ENCODE data around the gene PYGB. TPM values are rescaled to one million over a fixed set of nuclear protein-coding genes. Genes with fewer than 3 reads are reported as not detected.
"Not testable (repeated sequence)": the region's sequence is repeated elsewhere in the genome, so short reads cannot be mapped to it uniquely, and the experiment has no call there.

Gene PYGB
- total RNA-seq, 2 donors from 2014 or later, result 275 to 329 TPM

DNA sequence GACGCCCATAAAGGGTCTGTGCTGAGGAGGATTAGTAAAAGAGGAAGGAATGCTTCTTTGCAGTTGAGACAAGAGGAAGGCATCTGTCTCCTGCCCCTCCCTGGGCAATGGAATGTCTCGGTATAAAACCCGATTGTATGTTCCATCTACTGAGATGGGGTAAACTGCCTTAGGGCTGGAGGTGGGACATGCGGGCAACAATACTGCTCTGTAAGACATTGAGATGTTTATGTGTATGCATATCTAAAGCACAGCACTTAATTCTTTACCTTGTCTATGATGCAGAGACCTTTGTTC, 6.3 kb upstream of the PYGB start:
- intact Hi-C loops (cut with DNase I, micrococcal nuclease); DNase-seq; ATAC-seq: not testable (repeated sequence)

DNA sequence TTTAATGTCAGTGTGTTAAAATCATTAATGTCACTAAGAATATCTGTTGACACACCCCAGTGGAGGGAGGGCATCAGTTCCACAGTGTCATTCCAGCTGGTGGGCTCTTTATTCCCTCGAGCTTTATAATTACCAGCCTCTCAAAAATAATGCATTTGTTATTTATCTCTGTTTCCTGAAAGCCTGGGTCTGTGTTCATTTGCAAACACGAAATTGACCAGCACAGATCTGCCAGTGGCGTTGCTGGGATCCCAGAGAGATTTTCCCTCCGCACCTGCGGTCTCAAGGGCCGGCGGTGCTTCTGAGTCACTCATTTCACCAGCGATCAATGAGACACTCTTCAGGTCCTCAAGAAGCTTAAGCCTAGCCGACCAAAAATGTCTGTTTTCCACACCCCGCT, 5.7 kb upstream of the PYGB start:
- DNase-seq (no peak), ATAC-seq (no peak)
- intact Hi-C loops (cut with DNase I, micrococcal nuclease), result no loop called here

DNA sequence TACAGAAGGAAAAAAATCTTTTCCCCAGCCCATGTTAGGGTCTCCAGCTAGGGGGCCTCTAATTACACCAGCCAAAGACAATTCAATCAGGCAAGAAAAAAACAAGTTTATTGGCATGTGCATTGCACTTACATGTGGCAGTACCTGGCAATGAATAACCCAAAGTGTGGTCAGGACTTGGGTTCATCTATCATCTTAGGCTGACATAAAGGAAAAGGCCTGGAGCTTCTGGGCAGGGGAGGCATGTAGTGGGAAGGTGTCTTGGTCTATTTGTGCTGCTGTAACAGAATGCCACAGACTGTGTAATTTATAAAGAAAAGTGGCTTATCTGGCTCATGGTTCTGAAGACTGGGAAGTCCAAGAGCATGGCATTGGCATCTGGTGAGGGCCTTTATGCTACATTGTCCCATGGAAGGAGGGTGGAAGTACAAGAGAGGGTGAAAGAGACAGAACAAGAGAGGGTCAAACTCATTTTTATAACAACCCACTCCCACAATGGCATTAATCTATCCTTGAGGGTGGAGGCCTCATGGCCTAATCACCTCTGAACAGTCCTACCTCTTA, 4.4 kb upstream of the PYGB start:
- intact Hi-C loops (cut with DNase I, micrococcal nuclease), result no loop called here
- ATAC-seq, result no peak
- no peak for DNase-seq

DNA sequence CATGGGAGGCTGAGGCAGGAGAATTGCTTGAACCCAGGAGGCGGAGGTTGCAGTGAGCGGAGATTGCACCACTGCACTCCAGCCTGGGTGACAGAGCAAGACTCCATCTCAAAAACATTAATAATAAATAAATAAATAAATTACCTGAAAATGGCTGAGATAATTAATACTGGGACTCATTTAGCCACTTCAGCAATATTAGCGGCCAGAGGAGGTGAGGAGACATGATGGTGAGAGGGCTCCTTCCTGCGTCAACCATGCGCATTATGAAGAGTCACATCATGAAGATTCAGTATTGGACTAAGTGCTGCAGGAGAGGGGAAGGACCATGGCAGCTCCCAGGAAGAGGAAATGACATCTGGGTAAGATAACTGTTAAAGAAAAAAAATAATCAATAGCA, 2.9 kb upstream of the PYGB start:
- DNase-seq, result no peak
- intact Hi-C loops (cut with DNase I, micrococcal nuclease), result loop anchor here in 1 of 2 donors (5.0 kb wide), 1 partner anchor 48 kb away; the partner anchor contains the start of gene ENTPD6
- ATAC-seq, result no peak

DNA sequence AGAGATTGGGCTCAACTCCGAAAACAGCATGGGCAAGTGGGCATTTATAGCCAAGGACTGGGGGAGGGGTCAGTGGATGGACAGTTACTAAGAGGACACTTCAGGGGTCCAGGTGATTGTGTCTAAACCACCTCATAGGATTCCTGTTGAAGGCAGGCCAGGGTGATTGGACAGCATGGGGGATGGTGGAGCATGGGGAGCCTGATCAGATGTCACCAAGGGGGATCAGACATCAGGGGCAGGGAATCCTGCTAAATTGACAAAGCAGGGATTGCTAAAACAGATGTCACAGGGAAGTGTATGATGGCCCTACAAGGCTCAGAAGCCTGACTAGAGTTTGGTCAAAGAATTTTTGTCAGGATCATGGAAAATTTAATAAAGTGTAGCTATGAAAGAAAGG, 2.4 kb upstream of the PYGB start:
- DNase-seq (peak in 1 of 2 donors; percentile 26), ATAC-seq (no peak)
- intact Hi-C loops (cut with DNase I, micrococcal nuclease), result loop anchor here in 1 of 2 donors (5.0 kb wide), 1 partner anchor 48 kb away; the partner anchor contains the start of gene ENTPD6

DNA sequence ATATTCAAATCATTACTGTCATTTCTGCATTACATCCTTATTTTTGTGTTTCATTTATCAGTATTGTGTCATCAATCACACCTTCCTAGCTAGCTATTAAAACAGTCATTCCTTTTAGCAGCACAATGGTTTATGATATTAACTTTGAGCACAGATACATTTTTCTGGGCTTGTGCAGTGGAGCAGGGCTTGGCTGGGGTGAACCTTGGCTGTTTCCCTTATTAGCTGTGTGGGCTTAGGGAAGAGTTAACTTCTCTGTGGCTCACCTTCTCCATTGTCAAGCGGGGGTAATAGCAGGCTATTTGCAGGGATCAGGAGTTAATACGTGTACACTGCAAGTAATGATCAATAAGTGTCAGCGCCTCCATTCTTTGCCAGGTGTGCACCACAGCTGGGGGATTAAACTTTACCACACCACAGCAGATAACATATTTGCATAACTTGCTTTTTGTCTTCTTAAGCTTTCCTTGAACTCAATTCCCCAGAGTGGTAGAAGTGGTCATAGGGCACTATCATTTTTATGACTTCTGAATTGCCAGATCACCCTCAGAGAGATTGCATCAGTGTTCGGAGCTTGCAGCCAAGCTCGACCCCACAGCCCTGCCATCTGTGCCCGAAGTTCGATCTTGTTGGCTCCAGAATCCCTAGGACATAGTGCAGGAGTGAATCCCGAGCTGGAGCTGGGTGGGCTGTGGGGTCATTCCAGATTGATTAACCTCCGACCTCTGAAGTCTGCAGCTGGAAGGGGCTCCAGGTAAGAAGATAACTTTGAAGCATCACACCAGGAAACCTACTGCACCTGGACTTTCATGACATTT, 1.5 kb upstream of the PYGB start:
- DNase-seq, result peak in 1 of 2 donors; percentile 50
- peak; percentile 47 for ATAC-seq
- intact Hi-C loops (cut with DNase I, micrococcal nuclease), result loop anchor here in 1 of 2 donors (5.0 kb wide), 1 partner anchor 49 kb away; the partner anchor contains the start of gene ENTPD6

GRCh38 chr20:25247000-25247517, 826 bp upstream of the PYGB start:
- intact Hi-C loops (cut with DNase I, micrococcal nuclease), result loop anchor here in 1 of 2 donors (5.0 kb wide), 1 partner anchor 50 kb away; the partner anchor contains the start of gene ENTPD6
- peak; percentile 78 to 80 for DNase-seq
- peak; percentile 66 for ATAC-seq

DNA sequence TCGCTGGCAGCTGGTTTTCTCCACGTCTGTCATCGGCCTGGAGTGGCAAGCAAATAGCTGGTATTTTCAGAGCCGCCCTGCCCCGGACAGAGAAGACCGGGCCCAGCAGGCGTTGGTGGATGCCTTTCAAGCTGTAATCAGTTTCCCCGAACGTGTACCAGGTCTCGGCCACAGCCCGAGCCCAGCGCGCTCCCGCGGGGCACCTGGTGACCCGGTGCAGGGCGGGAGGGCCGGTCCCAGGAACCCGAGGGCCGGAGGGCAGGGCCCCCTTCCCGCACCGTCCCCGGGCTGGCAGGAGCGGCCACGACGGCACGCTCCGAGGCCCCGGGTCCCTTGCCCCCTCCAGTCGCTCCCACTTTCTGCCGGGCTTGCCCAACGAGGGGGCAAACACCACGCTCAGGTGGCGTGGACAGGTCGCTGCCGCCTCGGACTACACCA, 348 bp upstream of the PYGB start:
- intact Hi-C loops (cut with DNase I, micrococcal nuclease), result loop anchor here in 1 of 2 donors (5.0 kb wide), 1 partner anchor 50 kb away; the partner anchor contains the start of gene ENTPD6
- peak; percentile 44 for ATAC-seq
- peak; percentile 63 to 83 for DNase-seq

GRCh38 chr20:25248786-25249172, 894 bp downstream of the PYGB start:
- DNase-seq (no peak), ATAC-seq (no peak)
- intact Hi-C loops (cut with DNase I, micrococcal nuclease), result loop anchor here in 1 of 2 donors (5.0 kb wide), 1 partner anchor 51 kb away; the partner anchor contains the start of gene ENTPD6

DNA sequence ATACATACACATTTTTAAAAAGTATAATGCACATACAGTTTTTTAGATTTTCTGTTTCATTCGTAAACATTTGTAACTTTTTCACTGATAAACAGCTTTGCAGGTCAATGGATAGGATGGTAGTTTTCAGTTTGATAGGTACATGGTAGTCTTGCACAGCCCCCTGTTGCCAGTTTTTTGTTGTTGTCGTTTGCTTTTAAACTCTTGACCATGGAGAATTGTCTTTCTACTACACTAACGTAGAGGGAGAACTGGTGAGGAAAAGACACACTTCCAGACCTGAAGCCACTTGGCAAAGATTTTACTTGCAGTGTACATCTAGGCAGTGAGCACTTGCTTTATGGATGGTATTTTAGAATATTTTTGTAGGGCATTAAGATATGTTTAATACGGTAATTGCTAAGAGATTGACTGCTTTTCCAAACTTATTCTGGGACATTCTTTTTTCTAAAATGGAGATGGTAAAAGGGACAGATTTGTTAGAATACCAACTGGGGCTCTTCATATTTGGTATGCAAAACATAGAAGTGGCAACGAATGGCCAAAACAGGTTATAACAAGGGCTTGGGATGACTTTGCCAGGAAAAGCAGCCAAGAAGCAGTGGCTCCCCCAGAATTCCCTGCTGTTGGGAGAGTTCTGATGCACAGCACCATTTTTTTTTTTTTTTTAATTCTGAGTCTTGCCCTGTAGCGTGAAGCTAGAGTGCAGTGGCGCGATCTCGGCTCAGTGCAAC, 1.5 kb downstream of the PYGB start:
- intact Hi-C loops (cut with DNase I, micrococcal nuclease), result loop anchor here in 1 of 2 donors (5.0 kb wide), 1 partner anchor 52 kb away; the partner anchor contains the start of gene ENTPD6
- ATAC-seq (no peak), DNase-seq (peak in 1 of 2 donors; percentile 29)

DNA sequence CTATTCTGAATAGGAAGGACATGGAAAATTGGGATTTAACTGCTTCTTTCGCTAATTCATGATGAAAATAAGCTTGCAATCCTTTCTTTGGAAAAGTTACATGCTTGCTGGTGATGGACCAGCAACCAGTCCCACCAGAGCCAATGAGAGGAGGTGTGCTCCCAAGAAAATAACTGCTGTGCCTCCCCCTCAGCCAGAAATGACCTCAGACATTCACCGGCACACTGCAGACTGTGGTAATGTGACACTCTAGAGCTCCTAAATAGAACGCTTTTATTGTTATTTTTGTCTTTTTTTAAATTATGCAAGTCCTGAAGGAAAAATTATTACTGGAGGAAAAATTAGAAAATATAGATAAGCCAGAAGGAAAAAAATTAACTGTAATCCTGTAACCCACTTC, 2.6 kb downstream of the PYGB start:
- intact Hi-C loops (cut with DNase I, micrococcal nuclease), result no loop called here
- ATAC-seq (no peak), DNase-seq (peak in 1 of 2 donors; percentile 31)

DNA sequence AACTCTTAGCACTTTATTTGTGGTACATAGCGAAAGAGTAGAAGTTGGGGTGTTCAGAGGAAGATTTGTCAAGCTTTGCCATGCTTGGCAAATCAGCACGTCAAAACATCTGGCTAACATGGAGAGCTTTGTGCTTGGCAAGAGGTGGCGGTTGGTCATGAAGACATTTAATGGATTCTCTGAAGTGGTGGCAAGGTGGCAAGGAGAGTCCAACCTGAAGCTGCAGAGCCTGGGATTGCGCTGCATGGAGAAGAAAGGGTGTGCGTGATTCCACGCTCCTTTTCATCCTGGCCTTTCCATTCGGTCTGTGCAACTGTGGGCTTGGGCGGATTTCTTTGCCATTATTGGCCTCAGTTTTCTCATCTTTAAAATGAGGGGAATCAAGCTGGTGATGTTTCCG, 3.1 kb downstream of the PYGB start:
- no peak for DNase-seq
- ATAC-seq, result no peak
- intact Hi-C loops (cut with DNase I, micrococcal nuclease), result no loop called here

DNA sequence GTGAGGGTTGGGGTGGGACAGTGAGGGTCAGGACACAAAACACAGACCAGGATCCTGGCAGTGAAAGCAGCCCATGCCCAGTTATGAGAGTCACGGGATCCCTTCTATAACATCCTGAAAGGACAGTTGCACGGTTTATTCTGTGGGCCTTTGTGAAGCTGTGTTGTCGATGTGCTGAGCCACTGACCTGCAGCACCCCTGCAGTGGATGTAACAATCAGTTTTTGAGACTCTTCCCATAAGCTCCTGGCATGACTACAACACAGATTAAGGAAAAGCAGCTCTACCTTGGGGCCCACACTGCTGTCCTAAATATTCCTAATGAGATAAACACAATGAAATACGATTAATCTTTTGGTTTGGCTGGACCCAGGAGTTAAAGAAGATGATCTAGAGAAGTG, 3.7 kb downstream of the PYGB start:
- intact Hi-C loops (cut with DNase I, micrococcal nuclease), result no loop called here
- DNase-seq (peak in 1 of 2 donors; percentile 25), ATAC-seq (no peak)

DNA sequence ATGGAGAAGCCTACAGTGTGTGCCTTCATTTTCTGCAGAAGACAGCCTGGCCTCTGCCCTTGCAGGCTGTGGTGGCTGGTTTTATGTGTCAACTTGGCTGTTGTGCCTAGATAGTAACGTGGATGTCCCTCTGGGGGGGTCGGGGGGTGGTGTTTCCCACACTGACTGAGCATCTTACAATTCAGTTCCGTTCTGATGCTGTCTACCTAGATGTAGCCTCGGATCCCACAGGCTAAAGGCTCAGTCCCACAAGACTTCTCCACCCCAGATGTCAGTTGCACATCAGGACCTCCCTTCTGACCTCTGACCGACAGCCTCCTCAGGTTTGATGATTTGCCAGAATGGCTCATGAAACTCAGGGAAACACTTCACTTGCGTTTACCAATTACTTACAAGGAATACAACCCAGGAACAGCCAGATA, 4.4 kb downstream of the PYGB start:
- DNase-seq (peak in 1 of 2 donors; percentile 38), ATAC-seq (peak; percentile 12)
- intact Hi-C loops (cut with DNase I, micrococcal nuclease), result no loop called here

DNA sequence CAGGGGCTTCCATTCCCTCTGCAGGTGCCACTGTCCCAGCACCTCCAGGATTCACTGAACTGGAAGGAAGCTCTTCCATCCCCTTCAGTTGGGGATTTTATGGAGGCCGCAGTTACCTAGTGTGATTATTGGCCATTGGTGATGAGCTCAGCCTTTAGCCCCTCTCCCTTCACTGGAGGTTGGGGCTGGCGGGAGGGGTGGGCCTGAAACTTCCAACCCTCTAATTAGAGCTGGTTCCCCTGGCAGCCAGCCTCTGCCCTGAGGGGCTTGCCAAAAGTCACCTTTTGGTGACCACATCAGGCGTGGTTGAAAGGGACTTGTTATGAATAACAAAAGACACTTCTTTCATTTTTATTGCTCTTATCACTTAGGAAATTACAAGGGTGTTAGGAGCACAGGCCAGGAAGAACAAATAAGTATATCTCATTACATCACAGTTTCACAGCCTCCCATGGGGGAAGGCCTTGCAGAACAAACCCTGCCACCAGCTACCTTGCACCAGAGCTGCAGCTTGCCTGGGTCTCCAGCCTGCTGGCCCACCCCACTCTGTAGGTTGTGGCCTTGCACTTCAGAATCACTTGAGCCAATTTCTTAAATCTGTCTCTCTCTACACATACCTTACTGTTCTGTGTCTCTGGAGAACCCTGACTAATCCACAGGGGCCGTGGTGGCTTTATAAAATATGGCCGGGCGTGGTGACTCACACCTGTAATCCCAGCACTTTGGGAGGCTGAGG, 5.0 kb downstream of the PYGB start:
- peak in 1 of 2 donors; percentile 63 for DNase-seq
- intact Hi-C loops (cut with DNase I, micrococcal nuclease), result no loop called here
- ATAC-seq, result peak; percentile 65

GRCh38 chr20:25253606-25254275, 5.9 kb downstream of the PYGB start:
- ATAC-seq (no peak), DNase-seq (peak in 1 of 2 donors; percentile 19)
- intact Hi-C loops (cut with DNase I, micrococcal nuclease), result no loop called here

DNA sequence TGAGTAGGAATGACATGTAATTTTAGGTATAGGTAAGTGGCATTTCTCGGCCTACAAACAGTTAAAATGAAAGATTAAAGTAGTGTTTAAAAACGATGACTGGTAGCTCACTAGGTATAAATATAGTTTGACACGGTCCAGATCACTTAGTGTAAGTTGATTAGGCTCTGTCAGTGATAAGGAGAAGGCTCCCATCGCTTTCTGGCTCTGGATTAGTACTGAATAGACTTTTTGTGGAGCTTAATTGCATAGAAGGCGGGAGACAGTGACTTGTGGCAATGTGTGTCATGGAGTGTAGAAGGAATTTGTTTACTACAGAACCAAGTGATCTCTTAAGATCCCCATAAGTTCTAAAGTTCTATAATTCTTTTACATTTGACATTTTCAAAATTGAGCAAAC, 6.7 kb downstream of the PYGB start:
- ATAC-seq, result no peak
- intact Hi-C loops (cut with DNase I, micrococcal nuclease), result no loop called here
- DNase-seq, result no peak
